GM12878 (cell line): Measurements from ENCODE around the gene C1RL. TPM values are rescaled to one million over a fixed set of nuclear protein-coding genes. Genes with fewer than 3 reads are reported as not detected.
A peak's percentile ranks its signal among the peaks of the same experiment; 100 is the strongest.

Experiments used
- ATAC-seq: fragments of 200-7000 bp; cut with Tn5 transposase; 3 replicates; pipeline ENCODE4 v1.9.1; 2020; ENCODE audit warnings: mild to moderate bottlenecking, moderate library complexity
- BruUV-seq: library from RNA; stranded (reverse); fragments of 400-500 nt; replicated peaks from 2 replicates; lab custom pipeline; 2021; lab: Mats Ljungman, UMichigan
- CTCF ChIA-PET: fragments of 300-600 bp; sonication (Branson Sonifier 250); formaldehyde crosslinking; extraction: SDS; loops from one replicate; lab custom pipeline; 2021; ENCODE audit warnings: inconsistent platforms; lab: Yijun Ruan, JAX
- POLR2A ChIA-PET: fragments of 350-600 bp; formaldehyde crosslinking; extraction: SDS; loops from one replicate; lab custom pipeline; 2021; ENCODE audit warnings: inconsistent platforms; lab: Charles Lee
- RAD21 ChIA-PET: fragments of 300-600 bp; sonication (Branson Sonifier 250); formaldehyde crosslinking; loops from one replicate; lab custom pipeline; 2023; ENCODE audit warnings: antibody characterized with exemption; ENCODE audit not compliant: unreplicated experiment; lab: Charles Lee
- SMC1A ChIA-PET: fragments of 300-600 bp; sonication (Branson Sonifier 250); formaldehyde crosslinking; loops from one replicate; lab custom pipeline; 2023; ENCODE audit not compliant: unreplicated experiment, uncharacterized antibody; lab: Charles Lee
- DNase-seq: peaks from one replicate; pipeline ENCODE4 v3.0.0-alpha.2; 2011; ENCODE audit warnings: low read depth, low spot score
- FAIRE-seq: peaks from 3 replicates; lab custom pipeline; 2011; peaks lifted over from hg19 to GRCh38; lab: Jason Lieb, UNC
- H2AFZ ChIP-seq: 2 replicates; pipeline ENCODE4 v1.6.0; 2011; ENCODE audit warnings: low read depth, low read length, control low read depth; ENCODE audit not compliant: control insufficient read depth
- H3K27ac ChIP-seq: 2 replicates; pipeline ENCODE4 v1.5.1; 2011; ENCODE audit warnings: control low read depth; ENCODE audit not compliant: control insufficient read depth, insufficient read depth
- H3K27me3 ChIP-seq, 2 experiments: replicated peaks in 1 of 2; 2 replicates each; pipeline versions ENCODE4 v1.6.0 to v1.6.1; 2011; ENCODE audit warnings: low read length in 1 of 2; ENCODE audit not compliant: control insufficient read depth in 2 of 2, insufficient read depth in 2 of 2
- H3K36me3 ChIP-seq, 2 experiments: 2 replicates each; pipeline ENCODE4 v1.5.1; 2011; ENCODE audit warnings: low read length in 1 of 2; ENCODE audit not compliant: control insufficient read depth in 2 of 2, insufficient read depth in 2 of 2
- H3K4me1 ChIP-seq: 2 replicates; pipeline ENCODE4 v1.6.1; 2011; ENCODE audit warnings: mild to moderate bottlenecking, low read length, moderate library complexity, mixed read lengths; ENCODE audit not compliant: control insufficient read depth, insufficient read depth
- H3K4me2 ChIP-seq: 2 replicates; pipeline ENCODE4 v1.6.0; 2011; ENCODE audit warnings: control low read depth; ENCODE audit not compliant: control insufficient read depth, insufficient read depth
- H3K4me3 ChIP-seq: fragments of 200-600 bp; sonication (generic); 2 replicates; pipeline ENCODE4 v1.5.1; 2016
- H3K79me2 ChIP-seq: 2 replicates; pipeline ENCODE4 v1.6.0; 2011; ENCODE audit warnings: low read length; ENCODE audit not compliant: control insufficient read depth, insufficient read depth
- H3K9ac ChIP-seq: 2 replicates; pipeline ENCODE4 v1.8.0; 2011; ENCODE audit warnings: low read length, control low read depth, mixed read lengths; ENCODE audit not compliant: control insufficient read depth, insufficient read depth
- H3K9me3 ChIP-seq: replicated peaks from 3 replicates; pipeline ENCODE4 v1.5.1; 2011; ENCODE audit warnings: mild to moderate bottlenecking, low read length; ENCODE audit not compliant: control insufficient read depth, insufficient read depth
- H4K20me1 ChIP-seq: 2 replicates; pipeline ENCODE4 v1.6.0; 2011; ENCODE audit not compliant: control insufficient read depth, insufficient read depth
- ELK1 ChIP-seq: IDR thresholded peaks from 2 replicates; pipeline ENCODE4 v1.6.1; 2012; ENCODE audit warnings: low read depth, low read length, improper control_type of control experiment
- FOXM1 ChIP-seq: IDR thresholded peaks from 2 replicates; pipeline ENCODE4 v1.6.1; 2012; ENCODE audit warnings: low read depth, mild to moderate bottlenecking, inconsistent platforms, low read length, moderate library complexity
- IKZF1 ChIP-seq: fragments of 450-650 bp; conservative IDR thresholded peaks from 2 replicates; pipeline ENCODE4 v1.6.1; 2017; ENCODE audit warnings: antibody characterized with exemption, mild to moderate bottlenecking
- KLF5 ChIP-seq: fragments of 450-650 bp; IDR thresholded peaks from 2 replicates; pipeline ENCODE4 v1.6.1; 2014; ENCODE audit warnings: mild to moderate bottlenecking; ENCODE audit not compliant: partially characterized antibody
- NFYA ChIP-seq: IDR thresholded peaks from 2 replicates; pipeline ENCODE4 v1.6.1; 2011; ENCODE audit warnings: low read depth, mild to moderate bottlenecking, low read length, improper control_type of control experiment, borderline replicate concordance
- TCF7 ChIP-seq: IDR thresholded peaks from 2 replicates; pipeline ENCODE4 v1.6.1; 2014; ENCODE audit warnings: antibody characterized with exemption, borderline replicate concordance
- WGBS: methylation state at CpG from one replicate; pipeline ENCODE4 v1.1.6; 2016; ENCODE audit warnings: low lambda C conversion rate; ENCODE audit not compliant: insufficient replicate concordance, insufficient coverage; ENCODE audit errors: missing lambda C conversion rate; 5-methylcytosine and 5-hydroxymethylcytosine counted together
- in situ Hi-C: fragments of 300-500 bp; cut with MboI; formaldehyde crosslinking; loops from 9 replicates; pipeline ENCODE4 v1.14.3; 2018; ENCODE audit warnings: mixed read lengths
- intact Hi-C: fragments of 100-400 bp; cut with micrococcal nuclease; formaldehyde crosslinking; loops from one replicate; pipeline ENCODE4 v1.14.2; 2022; ENCODE audit not compliant: unreplicated experiment
- polyA plus RNA-seq, 11 experiments: library from polyadenylated mRNA; depleted of rRNA in 4 of 11; unstranded in 6 of 11; stranded (reverse) in 5 of 11; fragments of >200 nt; fragmentation: Nextera tagmentation in 4 of 11; fragmentation: Illumina TruSeq in 1 of 11; extraction: Ambion mirVana in 4 of 11; extraction: Trizol in 1 of 11; gene quantifications; 1 replicate in 1 of 11; 2 replicates in 10 of 11; pipeline versions ENCODE4 v1.2.1 to v1.2.3, GENCODE V29; 2011 to 2016; ENCODE audit warnings: inconsistent platforms in 2 of 11, missing spikeins in 2 of 11, low read depth in 1 of 11
- total RNA-seq, 4 experiments: library from RNA; depleted of rRNA in 3 of 4; stranded (reverse); fragments of >200 nt in 3 of 4; fragmentation: Illumina TruSeq in 1 of 4; extraction: Trizol in 1 of 4; gene quantifications; 2 replicates each; pipeline versions ENCODE4 v1.2.1 to v1.2.3, GENCODE V29; 2013 to 2021

Gene C1RL
- total and polyA plus RNA-seq, 10 of the 15 experiments (the other 5 are each of a cell fraction or from before 2014, with no cell fraction given), result 1.3 to 12.8 (median 8.1) TPM

DNA sequence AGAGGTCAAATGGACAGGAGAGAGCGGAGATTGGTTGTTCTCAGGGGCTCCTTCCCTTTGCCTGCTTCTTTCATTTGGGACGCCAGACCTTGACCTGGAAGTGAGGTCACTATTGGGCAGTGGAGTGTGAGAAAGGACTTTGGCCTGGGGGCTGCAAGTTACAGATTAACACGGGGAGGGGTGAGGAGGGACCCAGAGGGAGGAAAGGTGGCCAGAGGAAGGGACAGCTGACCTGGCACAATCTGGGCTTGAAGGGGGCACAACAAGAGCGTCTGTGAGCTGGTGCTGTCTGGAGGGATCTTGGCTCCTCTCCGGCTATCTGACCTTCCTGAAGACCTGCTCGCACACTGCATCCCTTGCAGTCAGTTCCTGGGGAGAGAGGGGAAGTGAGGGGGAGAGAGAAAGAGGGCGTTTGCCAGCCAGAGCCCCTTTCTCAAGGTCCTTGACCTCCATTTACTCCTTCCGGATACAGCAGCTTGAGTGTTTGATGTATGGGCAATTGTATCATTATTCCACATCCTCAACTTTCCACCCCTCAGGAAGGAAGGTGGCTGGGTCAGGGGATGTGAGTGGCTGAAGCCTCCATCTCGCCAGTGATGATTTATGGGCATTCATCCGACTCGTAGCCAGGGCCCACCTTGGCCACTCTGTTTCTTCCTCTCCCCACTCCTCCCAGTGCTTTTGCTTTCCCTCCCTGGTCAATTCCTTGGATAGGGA lies 14.9 kb upstream of the C1RL start:
- no peak for ATAC-seq
- CTCF ChIA-PET, result interaction anchor here (1.5 to 5.1 kb wide), 2 partner anchors 11 to 17 kb away, joined by 3 to 21 read pairs; no protein-coding TSS in a partner anchor
- Histone ChIP-seq H3K9me3 (no peaks in the 10 kb centered on the region), H3K4me3 (no peak overlapping the region), H3K4me1 (no peaks in the 10 kb centered on the region), H3K27me3 (no peaks in the 10 kb centered on the region), H3K36me3 (peaks cover 0 to 2% of the 10 kb centered on the region in 2 experiments; a peak in 1 of 4 replicates), H3K9ac (no peak overlapping the region), H4K20me1 (no peaks in the 10 kb centered on the region), H3K4me2 (no peak overlapping the region), H2AFZ (no peak overlapping the region), H3K27ac (no peak overlapping the region), H3K79me2 (no peaks in the 10 kb centered on the region)
- POLR2A ChIA-PET, result interaction anchor here (0.6 kb wide), 1 partner anchor 237 kb away, joined by 3 read pairs; no protein-coding TSS in a partner anchor
- RAD21 ChIA-PET, result no interaction called here
- SMC1A ChIA-PET, result interaction anchor here (1.3 kb wide), 1 partner anchor 70 kb away, joined by 4 read pairs; no protein-coding TSS in a partner anchor
- in situ Hi-C loops (no loop called here), intact Hi-C loops (no loop called here)
- FAIRE-seq, result no peak
- TF ChIP-seq KLF5 (no peak), TCF7 (no peak), ELK1 (no peak), FOXM1 (no peak), NFYA (no peak), IKZF1 (no peak)
- BruUV-seq, result TSS peak; percentile 20
- WGBS, result 57% methylated on average over 11 of the region's 11 CpGs
- DNase-seq, result no peak
